Right hindlimb (tissue), 1 donor: Measurements from ENCODE around the gene BRD8.

ENCODE experiments used
- DNase-seq: peaks from one replicate; pipeline ENCODE4 v3.0.0-alpha.2; 2018

BRD8 gene

GRCh38 chr5:138096997-138097828 lies 81.2 kb downstream of the BRD8 start:
- DNase-seq = no peak

- DNase-seq = no peak
Observed at GRCh38 chr5:138096363-138096762, 82.1 kb downstream of the BRD8 start.

- DNase-seq = no peak
Observed at GRCh38 chr5:138095100-138095907, 83.1 kb downstream of the BRD8 start.

GRCh38 chr5:138093036-138093435 lies 85.4 kb downstream of the BRD8 start:
- no peak for DNase-seq

- no peak for DNase-seq
Observed at GRCh38 chr5:138092301-138092700, 86.1 kb downstream of the BRD8 start.

GRCh38 chr5:138091685-138092084 lies 86.7 kb downstream of the BRD8 start:
- no peak for DNase-seq
